HG03025 (cell line): Measurements from ENCODE around the gene TMEM53.
"Not testable (repeated sequence)": the region's sequence is repeated elsewhere in the genome, so short reads cannot be mapped to it uniquely, and the experiment has no call there.

Experiments
- ATAC-seq: cut with Tn5 transposase; IDR thresholded peaks from one replicate; pipeline ENCODE4 v1.9.1; 2021; ENCODE audit warnings: mild to moderate bottlenecking, moderate library complexity; ENCODE audit not compliant: unreplicated experiment, low FRiP score

TMEM53 gene

DNA sequence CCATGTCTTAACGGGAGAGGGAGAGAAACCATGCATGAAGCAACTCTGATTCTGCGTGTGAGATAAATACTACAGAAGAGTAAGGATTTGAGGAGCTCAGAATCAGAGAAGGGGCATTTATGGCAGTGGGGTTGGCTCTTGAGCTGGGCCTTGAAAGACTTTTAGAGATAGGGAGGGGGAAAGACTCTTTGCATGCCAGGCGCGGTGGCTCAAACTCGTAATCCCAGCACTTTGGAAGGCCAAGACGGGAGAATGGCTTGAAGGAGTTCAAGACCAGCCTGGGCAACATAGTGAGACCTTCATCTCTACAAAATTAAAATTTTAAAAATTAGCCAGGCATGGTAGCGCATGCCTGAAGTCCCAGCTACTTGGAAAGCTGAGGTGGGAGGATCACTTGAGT lies 905 bp upstream of the TMEM53 start:
- no peak for ATAC-seq

DNA sequence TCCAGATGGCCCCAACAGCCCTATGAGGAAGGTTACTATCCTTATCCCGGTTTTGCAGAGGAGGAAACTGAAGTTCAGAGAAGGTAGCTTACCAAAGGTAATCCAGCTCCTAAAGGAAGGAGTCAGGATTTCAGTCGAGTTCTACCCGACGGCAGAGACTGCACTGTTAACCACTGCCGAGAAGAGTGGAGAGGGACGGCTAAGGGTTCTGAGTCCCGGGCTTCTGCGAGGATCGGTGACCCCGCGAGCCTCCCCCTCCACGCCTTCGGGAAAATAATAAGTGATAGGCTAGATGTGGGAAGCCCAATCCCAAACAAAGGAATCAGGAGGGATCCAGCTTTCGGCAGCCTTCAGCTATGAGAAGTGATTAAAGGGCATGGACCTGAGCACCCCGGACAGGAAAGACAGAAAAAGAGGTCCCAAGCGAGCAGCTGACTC lies 587 bp downstream of the TMEM53 start:
- peak; percentile 3 for ATAC-seq

DNA sequence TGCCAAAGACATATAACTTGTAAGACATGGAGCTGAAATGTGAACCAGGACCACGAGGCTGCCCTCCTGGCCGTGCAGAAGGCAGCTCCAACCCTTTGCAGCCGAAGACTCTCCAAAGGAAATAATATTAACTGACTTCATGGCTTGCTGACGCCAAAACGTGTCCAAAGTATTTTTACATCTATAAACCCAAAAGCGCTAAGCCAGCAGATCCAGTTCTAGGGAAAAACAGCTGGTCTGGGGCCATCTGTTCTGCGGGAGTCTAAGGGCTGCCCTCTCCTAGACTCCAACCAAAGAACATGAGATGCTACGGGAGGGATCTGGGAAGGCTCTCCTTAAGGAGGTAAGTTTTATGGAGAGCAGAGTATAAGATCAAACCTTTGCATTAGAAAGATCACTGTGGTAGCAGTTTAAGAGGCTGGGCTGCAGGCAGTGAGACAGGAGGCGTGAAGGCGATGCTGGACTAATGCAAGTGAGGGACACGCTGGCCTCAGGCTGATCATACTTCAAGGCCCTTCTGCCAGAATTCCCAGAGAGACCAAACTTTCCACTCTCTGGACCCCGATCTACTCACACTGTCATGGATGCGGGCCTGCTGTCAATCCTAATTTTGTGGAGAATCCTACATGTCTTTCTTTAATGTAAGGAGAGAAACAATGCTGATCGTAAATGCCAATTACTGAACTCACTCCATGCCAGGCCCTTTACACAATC lies 1.2 kb downstream of the TMEM53 start:
- ATAC-seq, result no peak

DNA sequence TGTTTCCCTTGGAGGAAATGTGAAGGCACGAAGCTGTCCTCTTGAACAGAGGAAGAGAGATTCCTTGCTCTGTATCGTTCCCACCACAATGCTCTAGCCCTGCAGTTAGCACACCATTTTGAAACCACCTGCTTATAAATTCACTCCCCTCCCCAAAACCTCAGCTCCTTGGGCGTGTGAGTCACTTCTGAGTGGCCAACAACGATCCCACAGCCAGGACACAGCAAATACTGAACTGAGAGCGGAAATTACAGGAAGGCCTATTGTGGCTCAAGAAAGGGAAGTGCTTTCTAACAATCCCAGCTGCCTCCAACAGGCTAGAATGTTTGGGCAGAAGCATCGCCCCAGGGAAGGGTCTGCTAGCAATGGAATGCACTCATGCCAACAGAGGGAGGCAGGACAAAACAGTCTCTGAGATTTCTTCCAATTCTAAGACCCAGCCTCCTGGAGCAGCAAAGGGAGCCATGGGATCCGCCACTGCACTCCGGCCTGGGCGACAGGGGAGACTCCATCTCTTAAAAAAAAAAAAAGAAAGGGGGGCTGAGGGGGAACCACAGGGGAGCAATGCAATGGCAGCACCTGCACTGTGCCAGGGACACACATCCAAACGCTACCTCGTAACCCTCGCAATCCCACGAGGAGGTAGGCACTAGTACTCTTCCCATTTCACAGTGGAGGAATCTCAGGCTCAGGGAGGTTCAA lies 1.9 kb downstream of the TMEM53 start:
- ATAC-seq, result no peak

GRCh38 chr1:44670751-44671640 lies 3.3 kb downstream of the TMEM53 start:
- no peak for ATAC-seq

- not testable (repeated sequence) for ATAC-seq
Observed at GRCh38 chr1:44666719-44667118, 7.6 kb downstream of the TMEM53 start.

GRCh38 chr1:44664730-44665370 lies 9.4 kb downstream of the TMEM53 start:
- no peak for ATAC-seq

- no peak for ATAC-seq
Observed at GRCh38 chr1:44663417-44663816, 10.9 kb downstream of the TMEM53 start.

- no peak for ATAC-seq
Observed at GRCh38 chr1:44662683-44663030, 11.6 kb downstream of the TMEM53 start.

- ATAC-seq, result no peak
Observed at GRCh38 chr1:44661781-44662682, 12.2 kb downstream of the TMEM53 start.

DNA sequence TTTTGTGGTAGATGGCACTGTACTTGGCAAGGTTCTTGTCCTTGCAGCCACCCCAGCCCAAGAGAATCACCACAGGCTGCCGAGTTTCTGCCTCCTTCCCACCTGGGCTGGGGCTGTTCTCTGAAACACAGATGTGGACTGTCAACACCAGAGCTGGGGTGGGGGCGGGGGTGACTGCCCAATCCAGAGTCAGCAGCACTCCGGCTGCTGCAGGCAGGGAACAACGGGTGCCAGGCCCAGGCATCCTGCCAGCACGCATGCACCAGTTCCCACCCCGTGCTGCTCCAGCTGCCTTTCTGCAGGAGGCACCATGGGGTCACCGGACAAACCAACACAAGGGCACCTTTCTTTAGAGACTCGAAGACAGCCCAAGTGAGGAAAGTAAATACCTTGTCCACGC lies 14.1 kb downstream of the TMEM53 start:
- ATAC-seq, result no peak

- no peak for ATAC-seq
Observed at GRCh38 chr1:44659566-44659965, 14.7 kb downstream of the TMEM53 start.

- no peak for ATAC-seq
Observed at GRCh38 chr1:44655609-44656008, 18.7 kb downstream of the TMEM53 start.

DNA sequence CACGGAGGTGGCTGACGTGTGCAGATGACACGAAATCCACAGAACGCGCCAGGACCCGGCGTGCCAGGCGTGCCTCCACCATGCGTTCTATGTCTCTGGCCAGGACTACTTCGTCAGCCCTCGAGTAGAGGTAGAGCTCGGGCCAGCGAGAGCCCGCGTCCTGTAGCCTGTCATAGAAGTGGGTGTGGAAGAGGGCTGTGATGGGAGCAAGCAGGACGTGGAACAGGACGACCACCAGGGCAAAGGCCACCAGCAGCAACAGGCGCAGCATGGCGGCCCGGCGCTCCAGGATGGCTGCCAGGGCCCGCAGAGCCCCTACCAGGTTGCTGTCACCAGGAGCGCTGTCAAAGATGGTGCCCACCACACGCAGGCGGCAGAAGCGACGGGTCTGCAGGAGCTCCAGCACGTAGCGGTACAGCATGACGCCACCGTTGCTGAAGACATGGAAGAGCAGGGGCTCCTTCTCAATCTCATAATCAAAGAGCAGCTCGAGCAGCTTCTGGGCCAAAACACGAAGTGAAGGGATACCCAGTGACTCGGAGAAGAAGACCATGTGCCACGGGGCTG lies 19.6 kb downstream of the TMEM53 start:
- no peak for ATAC-seq

- ATAC-seq, result no peak
Observed at GRCh38 chr1:44653107-44653964, 20.9 kb downstream of the TMEM53 start.

DNA sequence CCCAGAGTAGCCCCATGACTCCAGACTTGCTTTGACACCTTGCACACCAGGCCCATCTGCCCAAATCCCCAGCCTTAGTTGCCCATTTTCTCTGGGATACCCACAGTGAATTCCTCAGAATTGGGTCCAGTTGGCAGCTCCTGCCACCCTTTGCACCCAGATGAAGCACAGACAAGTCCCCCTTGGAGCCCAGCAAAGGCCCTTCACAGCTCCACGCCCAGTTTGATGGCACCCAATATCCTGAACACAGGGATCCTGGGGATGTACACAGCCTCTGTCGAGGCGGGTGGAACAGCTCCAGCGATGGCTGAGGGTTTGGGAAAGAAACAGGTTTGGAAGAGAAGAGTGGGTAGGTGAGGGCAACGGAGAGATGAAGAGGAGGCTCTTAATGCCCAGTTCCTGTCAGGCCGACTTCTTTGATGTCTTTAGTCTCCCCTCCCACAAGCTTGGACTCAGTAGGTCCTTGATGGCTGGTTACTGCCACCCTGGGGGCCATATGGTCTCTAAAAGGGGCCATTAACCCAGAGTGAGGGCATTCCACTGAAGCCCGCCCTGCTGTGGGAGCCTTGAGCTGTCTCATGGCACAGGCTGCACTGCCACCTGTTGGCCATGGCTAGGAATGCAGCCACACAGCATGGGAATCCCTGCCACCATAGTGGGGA lies 21.7 kb downstream of the TMEM53 start:
- ATAC-seq, result no peak

DNA sequence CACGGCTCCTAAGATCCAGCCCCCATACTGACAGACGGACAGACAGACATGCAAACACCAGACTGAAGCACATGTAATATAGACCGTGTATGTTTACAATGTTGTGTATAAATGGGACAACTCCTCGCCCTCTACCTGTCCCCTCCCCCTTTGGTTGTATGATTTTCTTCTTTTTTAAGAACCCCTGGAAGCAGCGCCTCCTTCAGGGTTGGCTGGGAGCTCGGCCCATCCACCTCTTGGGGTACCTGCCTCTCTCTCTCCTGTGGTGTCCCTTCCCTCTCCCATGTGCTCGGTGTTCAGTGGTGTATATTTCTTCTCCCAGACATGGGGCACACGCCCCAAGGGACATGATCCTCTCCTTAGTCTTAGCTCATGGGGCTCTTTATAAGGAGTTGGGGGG lies 23.2 kb downstream of the TMEM53 start:
- no peak for ATAC-seq
